ENCODE results near the gene MAP3K4.
"Not testable (repeated sequence)": the region's sequence is repeated elsewhere in the genome, so short reads cannot be mapped to it uniquely, and the experiment has no call there.

MAP3K4 gene

DNA sequence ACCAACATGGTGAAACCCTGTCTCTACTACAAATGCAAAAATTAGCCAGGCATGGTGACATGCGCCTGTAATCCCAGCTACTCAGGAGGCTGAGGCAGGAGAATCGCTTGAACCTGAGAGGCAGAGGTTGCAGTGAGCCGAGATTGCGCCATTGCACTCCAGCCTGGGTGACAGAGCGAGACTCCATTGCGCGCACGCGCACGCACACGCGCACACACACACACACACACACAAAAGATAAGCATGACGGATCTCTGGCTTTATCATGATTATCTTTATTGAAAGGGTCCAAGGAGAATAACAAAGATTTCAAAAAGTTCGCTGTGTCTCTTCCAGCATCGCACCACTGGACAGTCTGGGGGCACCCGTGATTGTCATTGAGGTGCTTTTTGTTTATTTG, 19.0 kb upstream of the MAP3K4 start:
- not testable (repeated sequence) for DNase-seq (ENCODE audit: low spot score)

GRCh38 chr6:160973311-160974250, 18.0 kb upstream of the MAP3K4 start:
- peak; percentile 59 for DNase-seq (ENCODE audit: low spot score)

GRCh38 chr6:160974304-160974771, 17.2 kb upstream of the MAP3K4 start:
- DNase-seq (ENCODE audit: low spot score) = peak; percentile 91

- DNase-seq (ENCODE audit: low spot score) = no peak
Observed at GRCh38 chr6:160975162-160975561, 16.4 kb upstream of the MAP3K4 start.

GRCh38 chr6:160975961-160976360, 15.6 kb upstream of the MAP3K4 start:
- DNase-seq (ENCODE audit: low spot score) = not testable (repeated sequence)

DNA sequence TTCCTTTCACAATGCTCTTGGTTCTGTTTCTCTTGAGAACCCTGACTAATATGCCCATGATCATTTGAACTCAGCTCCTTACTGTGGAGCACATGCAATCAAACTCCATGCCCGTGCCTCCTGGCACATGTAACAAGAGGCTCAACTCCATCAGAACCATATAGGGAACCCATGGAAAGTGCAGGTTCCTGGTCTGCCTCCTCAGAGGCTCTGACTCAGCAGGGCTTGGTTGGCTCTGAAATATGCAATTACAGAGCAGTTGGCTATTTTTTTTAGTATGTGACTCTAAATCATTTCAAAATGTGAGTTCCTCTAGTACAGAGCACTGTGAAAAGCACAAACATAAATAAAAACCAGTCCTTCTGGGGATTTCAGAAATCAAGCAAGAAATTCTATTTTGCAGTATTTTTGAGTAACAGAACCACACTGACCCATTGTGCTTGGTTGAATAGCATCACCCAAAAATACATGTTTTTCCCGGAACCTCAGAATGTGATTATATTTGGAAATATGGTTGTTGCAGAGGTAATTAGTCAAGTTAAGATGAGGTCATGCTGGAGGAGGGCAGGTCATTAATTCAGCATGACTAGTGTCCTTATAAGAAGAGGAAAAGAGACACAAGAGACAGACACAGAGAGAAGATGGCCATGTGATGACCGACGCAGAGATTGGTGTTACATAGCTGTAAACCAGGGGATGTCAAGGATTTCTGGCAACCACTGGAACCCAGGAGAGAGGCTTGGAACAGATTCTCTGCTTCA, 13.2 kb upstream of the MAP3K4 start:
- DNase-seq (ENCODE audit: low spot score) = peak; percentile 76

DNA sequence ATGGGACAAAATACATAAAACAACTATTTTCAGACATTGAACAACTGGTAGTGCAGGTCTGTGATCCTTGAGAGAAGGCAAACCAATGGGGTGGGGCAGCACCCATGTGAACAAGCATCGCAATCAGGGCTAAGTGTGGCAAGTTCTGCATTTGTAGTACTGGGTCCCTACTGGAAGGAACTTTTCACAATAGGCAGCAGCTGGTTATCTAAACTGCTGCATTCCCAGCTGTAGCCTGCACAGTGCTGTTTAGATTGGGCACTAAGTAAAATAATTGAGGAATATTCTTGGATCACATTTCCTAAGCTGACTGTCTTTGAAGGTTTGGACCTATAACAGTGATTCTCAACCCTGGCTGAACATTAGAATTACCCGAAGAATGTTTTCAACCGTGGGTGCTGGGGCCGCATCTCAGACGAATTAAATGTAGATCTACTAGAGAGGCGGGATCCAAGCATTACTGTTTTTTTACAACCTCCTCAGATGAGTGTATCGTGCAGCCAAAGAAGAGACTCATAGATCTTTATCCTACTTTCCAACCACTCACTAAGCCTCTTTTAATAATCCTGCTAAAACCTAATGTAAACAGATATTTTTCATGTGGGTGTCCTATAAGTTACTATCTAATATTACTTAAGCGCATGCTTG, 12.4 kb upstream of the MAP3K4 start:
- DNase-seq (ENCODE audit: low spot score) = peak; percentile 31

- not testable (repeated sequence) for DNase-seq (ENCODE audit: low spot score)
Observed at GRCh38 chr6:160983377-160983948, 8.1 kb upstream of the MAP3K4 start.

DNA sequence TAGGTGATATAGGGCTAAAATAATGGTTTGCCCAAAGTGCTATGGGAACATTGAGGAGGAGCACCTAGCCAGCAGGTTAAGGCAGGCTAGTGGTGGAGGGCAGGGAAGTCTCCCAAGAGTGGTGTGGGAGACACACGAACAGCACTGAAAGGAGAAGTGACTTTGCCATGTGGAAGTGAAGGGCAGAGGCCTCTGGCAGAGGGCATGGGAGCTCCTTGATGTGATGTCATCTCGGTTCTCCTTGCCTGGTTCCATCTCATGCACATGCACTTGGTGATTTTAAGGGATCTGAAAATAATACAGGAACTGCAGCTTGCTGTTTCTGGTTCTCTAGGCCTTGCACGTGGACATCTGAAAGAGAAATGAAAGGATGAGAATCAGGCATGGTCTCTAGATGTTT, 4.7 kb upstream of the MAP3K4 start:
- DNase-seq (ENCODE audit: low spot score) = no peak

- DNase-seq (ENCODE audit: low spot score) = no peak
Observed at GRCh38 chr6:160987265-160987664, 4.3 kb upstream of the MAP3K4 start.

GRCh38 chr6:160990847-160991405, 643 bp upstream of the MAP3K4 start:
- DNase-seq (ENCODE audit: low spot score) = no peak

DNA sequence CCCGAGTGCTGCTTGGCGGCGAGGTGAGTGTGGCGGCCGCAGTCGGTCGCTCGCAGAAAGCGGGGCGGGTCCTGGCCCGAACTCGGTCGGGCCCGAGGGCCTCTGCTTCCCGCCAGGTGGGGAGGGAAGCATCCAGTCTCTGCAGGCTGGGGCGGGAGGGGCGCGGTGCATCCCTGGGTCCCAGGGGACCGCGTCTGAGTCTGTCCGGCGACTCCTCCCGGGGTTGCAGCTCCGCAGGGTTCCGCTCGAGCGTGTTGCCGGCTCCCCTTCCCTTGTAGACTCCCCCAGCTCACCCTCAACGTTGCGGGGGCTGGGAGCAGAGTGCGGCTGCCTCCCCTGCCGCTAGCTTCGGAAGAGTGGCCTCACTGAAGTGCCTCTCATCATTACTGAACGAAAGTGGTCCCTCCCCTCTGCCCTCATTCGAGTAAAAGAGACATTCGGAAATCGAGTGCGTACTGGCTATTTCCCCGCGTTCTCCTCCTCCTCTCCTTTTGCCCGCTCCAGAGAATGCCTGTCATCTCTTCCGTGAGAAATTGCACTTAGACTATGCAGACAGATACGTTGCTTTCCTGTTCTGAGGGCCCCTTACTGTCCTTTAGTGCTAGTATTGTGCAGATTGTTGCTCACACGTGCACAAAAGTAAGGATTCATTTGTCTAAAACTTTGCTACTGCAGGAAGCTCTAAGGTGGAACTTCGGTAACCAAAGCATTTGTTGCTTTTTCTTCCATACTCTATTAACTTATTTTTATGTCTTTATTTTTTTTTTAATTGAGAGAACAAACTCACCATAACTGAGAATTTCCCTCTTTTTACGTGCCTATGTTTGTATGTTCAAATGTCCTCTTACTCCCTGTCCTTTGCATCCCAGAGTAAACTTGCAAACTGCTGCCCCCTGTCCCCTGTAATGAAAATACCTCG, 751 bp downstream of the MAP3K4 start:
- peak; percentile 75 for DNase-seq (ENCODE audit: low spot score)

GRCh38 chr6:160992980-160993314, 1.4 kb downstream of the MAP3K4 start:
- DNase-seq (ENCODE audit: low spot score) = no peak

DNA sequence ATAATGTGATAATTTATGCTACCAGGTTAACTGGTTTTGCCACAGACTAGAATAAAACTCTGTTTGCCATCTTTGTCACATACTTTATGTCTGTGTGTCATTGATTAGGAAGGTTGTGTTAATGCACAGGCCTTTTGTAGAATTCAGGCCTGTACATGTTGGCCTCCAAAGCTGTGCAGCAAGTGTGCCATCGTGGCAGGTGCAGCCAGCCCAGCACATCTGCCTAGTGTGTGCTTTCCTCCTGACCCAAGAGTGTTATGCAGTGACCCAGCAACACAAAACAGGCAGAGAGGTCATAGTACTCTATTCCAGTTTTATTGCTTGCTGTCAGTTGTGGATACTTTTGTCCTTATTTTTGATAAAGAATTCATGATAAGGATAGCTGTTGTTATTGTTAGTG, 3.7 kb downstream of the MAP3K4 start:
- no peak for DNase-seq (ENCODE audit: low spot score)

DNA sequence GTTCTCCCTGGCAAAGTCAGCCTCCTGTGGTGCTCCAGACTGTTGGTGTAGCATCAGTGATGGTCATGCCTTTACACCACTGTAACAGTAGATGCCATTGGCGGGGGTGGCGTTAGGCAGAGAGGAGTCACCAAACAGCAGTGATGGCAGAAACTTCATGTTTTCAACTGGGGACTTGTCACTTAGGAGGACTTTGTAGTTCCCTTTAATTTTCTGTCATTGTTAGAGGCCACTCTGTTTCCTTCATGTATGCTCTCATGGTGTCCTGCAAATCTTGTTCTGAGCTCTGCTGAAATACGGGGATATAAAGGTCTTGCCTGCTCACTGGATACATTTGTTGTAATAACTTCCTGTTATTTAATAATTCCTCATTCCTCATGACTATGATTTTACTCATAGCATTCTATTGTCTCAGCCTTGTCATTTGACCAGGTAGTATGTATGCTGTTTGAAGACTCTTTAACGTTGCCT, 4.6 kb downstream of the MAP3K4 start:
- no peak for DNase-seq (ENCODE audit: low spot score)

GRCh38 chr6:160998217-160998616, 6.6 kb downstream of the MAP3K4 start:
- DNase-seq (ENCODE audit: low spot score) = no peak

- no peak for DNase-seq (ENCODE audit: low spot score)
Observed at GRCh38 chr6:160998766-160999165, 7.2 kb downstream of the MAP3K4 start.

DNA sequence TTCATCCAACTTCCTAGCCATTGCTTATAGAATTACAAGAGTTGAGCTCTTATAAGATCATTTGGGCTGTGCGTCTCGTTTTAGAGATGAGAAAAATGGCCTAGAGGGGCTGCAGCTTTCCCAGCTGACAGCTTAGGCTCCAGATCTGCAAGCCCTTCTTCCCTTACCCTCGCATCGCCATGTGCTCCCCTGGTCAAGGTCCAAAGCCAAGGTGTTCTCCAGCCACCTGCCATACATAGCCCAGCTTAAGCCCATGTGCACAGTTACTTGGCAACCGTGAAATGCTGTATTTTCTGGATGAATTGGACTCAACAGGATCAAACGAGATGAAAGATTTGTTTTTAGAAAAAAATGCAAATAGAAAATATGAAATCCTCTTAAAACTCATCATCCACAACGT, 7.9 kb downstream of the MAP3K4 start:
- DNase-seq (ENCODE audit: low spot score) = no peak

GRCh38 chr6:161000632-161001031, 9.1 kb downstream of the MAP3K4 start:
- DNase-seq (ENCODE audit: low spot score) = no peak

- no peak for DNase-seq (ENCODE audit: low spot score)
Observed at GRCh38 chr6:161001421-161001820, 9.9 kb downstream of the MAP3K4 start.

- no peak for DNase-seq (ENCODE audit: low spot score)
Observed at GRCh38 chr6:161003336-161003735, 11.8 kb downstream of the MAP3K4 start.
